Measurements from ENCODE around the gene POMGNT1. TPM values are rescaled to one million over a fixed set of nuclear protein-coding genes. Genes with fewer than 3 reads are reported as not detected.
A peak's percentile ranks its signal among the peaks of the same experiment; 100 is the strongest.

The POMGNT1 gene
- total RNA-seq, 1 experiment from 2014 or later, result 92.5 TPM

DNA sequence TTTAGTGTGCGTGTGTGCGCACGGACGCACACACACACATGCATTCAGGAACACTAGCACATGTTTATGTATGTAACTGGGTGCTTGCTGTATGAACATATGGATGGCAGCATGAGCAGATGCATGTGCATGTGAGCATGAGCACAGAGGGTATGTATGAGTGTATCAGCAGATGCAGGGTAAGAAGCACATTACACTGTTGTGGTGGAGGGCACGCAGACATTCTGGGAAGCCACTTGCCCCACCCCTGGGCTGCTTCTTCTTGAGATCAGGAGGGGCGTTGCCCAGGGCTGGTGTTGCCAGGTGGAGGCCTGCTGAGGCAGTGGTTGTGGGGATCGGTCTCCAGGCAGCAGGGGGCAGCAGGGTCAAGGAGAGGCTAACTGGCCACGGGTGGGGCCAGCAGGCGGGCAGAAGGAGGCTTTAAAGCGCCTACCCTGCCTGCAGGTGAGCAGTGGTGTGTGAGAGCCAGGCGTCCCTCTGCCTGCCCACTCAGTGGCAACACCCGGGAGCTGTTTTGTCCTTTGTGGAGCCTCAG is 18.1 kb downstream of the POMGNT1 start:
- Histone ChIP-seq H3K4me1 (ENCODE audit: insufficient read depth, low read length) (peaks cover 56% of the 10 kb centered on the region), H2AFZ (ENCODE audit: low read length) (peak overlapping the region; percentile 71; the same call in 1 of the 2 replicates), H3K9me3 (ENCODE audit: low read length) (no peaks in the 10 kb centered on the region), H3K4me3 (ENCODE audit: low read length) (peak overlapping the region; percentile 54; the same call in 1 of the 2 replicates), H3K4me2 (ENCODE audit: low read length) (peak overlapping the region; percentile 81), H3K27ac (ENCODE audit: low read length) (peak overlapping the region; percentile 99), H3K9me2 (replicated peaks; ENCODE audit: low read length) (no peaks in the 10 kb centered on the region), H3K36me3 (ENCODE audit: low read depth, low read length) (peaks cover 4% of the 10 kb centered on the region; the same call in 1 of the 2 replicates), H3K79me2 (ENCODE audit: low read length) (peaks cover 6% of the 10 kb centered on the region; the same call in 1 of the 2 replicates), H3F3A (ENCODE audit: low read length, unreplicated experiment) (peaks cover 34% of the 10 kb centered on the region), H4K20me1 (ENCODE audit: low read length) (no peaks in the 10 kb centered on the region), H3K9ac (ENCODE audit: low read length) (peak overlapping the region; percentile 85), H3K27me3 (ENCODE audit: low read length) (no peaks in the 10 kb centered on the region)
- CTCF ChIA-PET, result interaction anchor here (0.6 to 1.8 kb wide), 3 partner anchors 94 to 144 kb away, joined by 3 to 13 read pairs (median 4); no protein-coding TSS in a partner anchor
- BruUV-seq (replicated peaks), result no TSS peak
- no peak for TF ChIP-seq EZH2phosphoT487 (IDR thresholded peaks at IDR 0.05; ENCODE audit: borderline replicate concordance, low read length)
- TF ChIP-seq, protein P1, sequence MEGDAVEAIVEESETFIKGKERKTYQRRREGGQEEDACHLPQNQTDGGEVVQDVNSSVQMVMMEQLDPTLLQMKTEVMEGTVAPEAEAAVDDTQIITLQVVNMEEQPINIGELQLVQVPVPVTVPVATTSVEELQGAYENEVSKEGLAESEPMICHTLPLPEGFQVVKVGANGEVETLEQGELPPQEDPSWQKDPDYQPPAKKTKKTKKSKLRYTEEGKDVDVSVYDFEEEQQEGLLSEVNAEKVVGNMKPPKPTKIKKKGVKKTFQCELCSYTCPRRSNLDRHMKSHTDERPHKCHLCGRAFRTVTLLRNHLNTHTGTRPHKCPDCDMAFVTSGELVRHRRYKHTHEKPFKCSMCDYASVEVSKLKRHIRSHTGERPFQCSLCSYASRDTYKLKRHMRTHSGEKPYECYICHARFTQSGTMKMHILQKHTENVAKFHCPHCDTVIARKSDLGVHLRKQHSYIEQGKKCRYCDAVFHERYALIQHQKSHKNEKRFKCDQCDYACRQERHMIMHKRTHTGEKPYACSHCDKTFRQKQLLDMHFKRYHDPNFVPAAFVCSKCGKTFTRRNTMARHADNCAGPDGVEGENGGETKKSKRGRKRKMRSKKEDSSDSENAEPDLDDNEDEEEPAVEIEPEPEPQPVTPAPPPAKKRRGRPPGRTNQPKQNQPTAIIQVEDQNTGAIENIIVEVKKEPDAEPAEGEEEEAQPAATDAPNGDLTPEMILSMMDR (conservative IDR thresholded peaks at IDR 0.05; ENCODE audit: low read depth, low read length), result peak; percentile 59
- intact Hi-C loops (cut with micrococcal nuclease), result no loop called here
- POLR2A ChIA-PET (ENCODE audit: unreplicated experiment), result no interaction called here
- peak; percentile 32 for ATAC-seq
- DNase-seq, result peak; percentile 72

DNA sequence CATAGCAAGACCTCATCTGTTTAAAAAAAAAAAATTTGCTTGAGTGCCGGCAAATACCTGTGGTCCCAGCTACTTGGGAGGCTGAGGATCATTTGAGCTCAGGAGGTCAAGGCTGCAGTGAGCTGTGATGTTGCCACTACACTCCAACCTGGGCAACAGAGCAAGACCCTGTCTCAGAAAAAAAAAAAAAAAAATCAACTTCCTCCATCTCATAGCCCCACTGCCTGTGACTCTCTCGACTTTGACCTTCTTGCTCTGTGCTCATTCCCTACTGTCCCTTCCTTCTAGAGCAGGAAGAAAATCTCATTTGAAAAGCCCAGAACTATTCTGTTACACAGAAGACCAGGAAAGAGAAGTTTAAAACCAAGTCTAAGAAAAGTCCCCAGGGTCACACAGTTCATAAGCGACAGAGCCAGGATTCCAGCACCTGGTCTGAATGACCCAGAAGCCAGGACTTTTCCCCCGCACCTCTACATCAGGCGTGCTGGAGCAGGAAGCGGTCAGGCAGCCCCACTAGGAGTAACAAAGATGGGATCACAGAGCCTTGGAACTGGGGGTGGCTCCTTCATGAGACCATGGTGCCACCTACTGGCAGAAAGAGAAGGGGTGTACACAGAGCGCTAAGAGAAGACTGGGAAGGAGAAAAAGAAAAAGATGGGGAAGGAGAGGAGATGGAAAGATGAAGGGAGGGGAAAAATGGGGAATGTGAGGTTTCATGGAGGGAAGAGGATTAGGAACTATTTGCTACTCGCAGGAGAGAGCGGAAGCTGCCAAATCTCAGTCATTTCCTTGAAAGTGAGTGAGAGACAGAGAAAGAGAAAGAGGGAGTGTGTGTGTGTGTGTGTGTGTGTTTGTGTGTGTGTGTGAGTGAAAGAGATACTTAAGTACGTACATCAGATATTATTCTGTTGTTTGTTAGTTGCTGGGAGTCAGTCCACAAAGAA is 18.8 kb downstream of the POMGNT1 start:
- TF ChIP-seq EZH2 (IDR thresholded peaks at IDR 0.05; ENCODE audit: low read length, unreplicated experiment), result no peak
- no peak for TF ChIP-seq EZH2phosphoT487 (IDR thresholded peaks at IDR 0.05; ENCODE audit: borderline replicate concordance, low read length)
- TF ChIP-seq, protein P1 (conservative IDR thresholded peaks at IDR 0.05; ENCODE audit: low read depth, low read length), result peak; percentile 96
- Histone ChIP-seq H3K9ac (ENCODE audit: low read length) (peak overlapping the region; percentile 24), H3F3A (ENCODE audit: low read length, unreplicated experiment) (peaks cover 29% of the 10 kb centered on the region), H3K9me3 (ENCODE audit: low read length) (no peaks in the 10 kb centered on the region), H2AFZ (ENCODE audit: low read length) (peak overlapping the region; percentile 71), H3K27ac (ENCODE audit: low read length) (peak overlapping the region; percentile 99), H3K4me3 (ENCODE audit: low read length) (no peak overlapping the region), H3K4me1 (ENCODE audit: insufficient read depth, low read length) (peaks cover 49% of the 10 kb centered on the region), H3K9me2 (replicated peaks; ENCODE audit: low read length) (no peaks in the 10 kb centered on the region), H4K20me1 (ENCODE audit: low read length) (no peaks in the 10 kb centered on the region), H3K27me3 (ENCODE audit: low read length) (no peaks in the 10 kb centered on the region), H3K79me2 (ENCODE audit: low read length) (peaks cover 4% of the 10 kb centered on the region; the same call in 1 of the 2 replicates), H3K36me3 (ENCODE audit: low read depth, low read length) (no peaks in the 10 kb centered on the region), H3K4me2 (ENCODE audit: low read length) (peak overlapping the region; percentile 81)
- CTCF ChIA-PET, result interaction anchor here (0.6 to 0.7 kb wide), 3 partner anchors 95 to 517 kb away, joined by 3 to 5 read pairs (median 4); no protein-coding TSS in a partner anchor
- intact Hi-C loops (cut with micrococcal nuclease), result loop anchor here (1.0 to 2.0 kb wide), 4 partner anchors 49 to 295 kb away; no protein-coding TSS in a partner anchor
- POLR2A ChIA-PET (ENCODE audit: unreplicated experiment), result interaction anchor here (0.6 kb wide), 2 partner anchors 47 to 63 kb away, joined by 5 to 8 read pairs; no protein-coding TSS in a partner anchor
- no TSS peak for BruUV-seq (replicated peaks)
- peak; percentile 89 for DNase-seq
- ATAC-seq, result peak; percentile 49
